Neural crest cell (in vitro differentiated cells): ENCODE results near the gene ATG4A. TPM values are rescaled to one million over a fixed set of nuclear protein-coding genes. Genes with fewer than 3 reads are reported as not detected.
A peak's percentile ranks its signal among the peaks of the same experiment; 100 is the strongest.

Source experiments
- DNase-seq: peaks from one replicate; pipeline ENCODE4 v3.0.0; 2021; ENCODE audit warnings: low read depth, mixed read lengths, low spot score
- H3K27ac Mint-ChIP-seq: one replicate; pipeline ENCODE4 v1.8.0; 2021; ENCODE audit warnings: mild to moderate bottlenecking, mixed read lengths; ENCODE audit not compliant: unreplicated experiment
- H3K27me3 Mint-ChIP-seq: 2 replicates; pipeline ENCODE4 v1.8.0; 2021; ENCODE audit warnings: low read depth, mild to moderate bottlenecking, mixed read lengths
- H3K36me3 Mint-ChIP-seq: 2 replicates; pipeline ENCODE4 v1.8.0; 2021; ENCODE audit warnings: low read depth, mild to moderate bottlenecking, mixed read lengths
- H3K4me1 Mint-ChIP-seq: 2 replicates; pipeline ENCODE4 v1.8.0; 2021; ENCODE audit warnings: mixed read lengths
- H3K4me3 Mint-ChIP-seq: one replicate; pipeline ENCODE4 v1.8.0; 2021; ENCODE audit warnings: mild to moderate bottlenecking, mixed read lengths
- H3K9me3 Mint-ChIP-seq: 2 replicates; pipeline ENCODE4 v1.8.0; 2021; ENCODE audit warnings: mixed read lengths
- CTCF ChIP-seq: fragments of 200-600 bp; sonication (generic); conservative IDR thresholded peaks from 2 replicates; pipeline ENCODE4 v1.5.0; 2021; ENCODE audit warnings: antibody characterized with exemption, mild to moderate bottlenecking
- total RNA-seq: library from RNA; stranded (reverse); gene quantifications from 2 replicates; pipeline ENCODE4 v1.2.1, GENCODE V29; 2021

Gene ATG4A
- total RNA-seq, 1 donor from 2014 or later = 7.5 TPM

GRCh38 chrX:108177351-108178142 lies 86.0 kb downstream of the ATG4A start:
- peaks cover 15% of the 10 kb centered on the region for H3K4me1 Mint-ChIP-seq
- peaks cover 7% of the 10 kb centered on the region for H3K36me3 Mint-ChIP-seq
- H3K4me3 Mint-ChIP-seq = no peak overlapping the region
- DNase-seq = no peak
- no peaks in the 10 kb centered on the region for H3K27me3 Mint-ChIP-seq
- no peak for TF ChIP-seq CTCF
- no peaks in the 10 kb centered on the region for H3K9me3 Mint-ChIP-seq
- H3K27ac Mint-ChIP-seq = peak overlapping the region; percentile 93

- no peak overlapping the region for H3K4me3 Mint-ChIP-seq
- peak overlapping the region; percentile 93 for H3K27ac Mint-ChIP-seq
- H3K4me1 Mint-ChIP-seq = peaks cover 15% of the 10 kb centered on the region
- H3K9me3 Mint-ChIP-seq = no peaks in the 10 kb centered on the region
- DNase-seq = no peak
- peaks cover 7% of the 10 kb centered on the region for H3K36me3 Mint-ChIP-seq
- no peak for TF ChIP-seq CTCF
- H3K27me3 Mint-ChIP-seq = no peaks in the 10 kb centered on the region
Measured at GRCh38 chrX:108178143-108178498, 86.5 kb downstream of the ATG4A start.

- Mint-ChIP-seq H3K4me1 (no peaks in the 10 kb centered on the region), H3K36me3 (peaks cover 11% of the 10 kb centered on the region), H3K4me3 (no peak overlapping the region), H3K9me3 (no peaks in the 10 kb centered on the region), H3K27ac (no peak overlapping the region), H3K27me3 (no peaks in the 10 kb centered on the region)
- DNase-seq = no peak
- TF ChIP-seq CTCF = no peak
Measured at GRCh38 chrX:108186811-108187210, 95.2 kb downstream of the ATG4A start.

GRCh38 chrX:108198420-108198819 lies 106.8 kb downstream of the ATG4A start:
- H3K9me3 Mint-ChIP-seq = peaks cover 2% of the 10 kb centered on the region
- no peaks in the 10 kb centered on the region for H3K27me3 Mint-ChIP-seq
- H3K4me1 Mint-ChIP-seq = no peaks in the 10 kb centered on the region
- DNase-seq = no peak
- TF ChIP-seq CTCF = no peak
- no peaks in the 10 kb centered on the region for H3K36me3 Mint-ChIP-seq
- no peak overlapping the region for H3K4me3 Mint-ChIP-seq
- no peak overlapping the region for H3K27ac Mint-ChIP-seq

GRCh38 chrX:108199041-108199440 lies 107.5 kb downstream of the ATG4A start:
- no peaks in the 10 kb centered on the region for H3K36me3 Mint-ChIP-seq

More at GRCh38 chrX:108199041-108199440, 107.5 kb downstream of the ATG4A start:
- no peak for TF ChIP-seq CTCF
- Mint-ChIP-seq H3K4me3 (no peak overlapping the region), H3K27ac (no peak overlapping the region), H3K9me3 (peaks cover 2% of the 10 kb centered on the region), H3K27me3 (no peaks in the 10 kb centered on the region), H3K4me1 (no peaks in the 10 kb centered on the region)
- DNase-seq = no peak
